ENCODE measurements around the gene CNBP. TPM values are rescaled to one million over a fixed set of nuclear protein-coding genes. Genes with fewer than 3 reads are reported as not detected.

The CNBP gene
- total and polyA plus RNA-seq, 10 of the 15 experiments (the other 5 are each of a cell fraction or from before 2014, with no cell fraction given), result 300 to 719 (median 439) TPM

GRCh38 chr3:129211772-129212171 lies 28.1 kb upstream of the CNBP start:
- CTCF ChIA-PET, result no interaction called here

More at GRCh38 chr3:129211772-129212171, 28.1 kb upstream of the CNBP start:
- in situ Hi-C loops (cut with MboI) (no loop called here), intact Hi-C loops (cut with micrococcal nuclease; ENCODE audit: unreplicated experiment) (no loop called here)
- POLR2A ChIA-PET, result no interaction called here
- no peak overlapping the region for H3K4me3 ChIP-seq
- RAD21 ChIA-PET (ENCODE audit: unreplicated experiment), result no interaction called here
- no peaks in the 10 kb centered on the region for H4K20me1 ChIP-seq (ENCODE audit: control insufficient read depth, insufficient read depth)
- no peak overlapping the region for H3K4me2 ChIP-seq (ENCODE audit: control insufficient read depth, insufficient read depth)
- no peak overlapping the region for H2AFZ ChIP-seq (ENCODE audit: control insufficient read depth, low read depth, low read length)
- H3K27me3 ChIP-seq (replicated peaks in 1 of 2; ENCODE audit: control insufficient read depth in 2 of 2, insufficient read depth in 2 of 2, low read length in 1 of 2), result no peaks in the 10 kb centered on the region
- FAIRE-seq, result no peak
- BruUV-seq (replicated peaks), result no TSS peak
- SMC1A ChIA-PET (ENCODE audit: uncharacterized antibody, unreplicated experiment), result no interaction called here
- H3K36me3 ChIP-seq (ENCODE audit: control insufficient read depth in 2 of 2, insufficient read depth in 2 of 2, low read length in 1 of 2), result no peaks in the 10 kb centered on the region
- H3K9me3 ChIP-seq (replicated peaks; ENCODE audit: control insufficient read depth, insufficient read depth, low read length), result no peaks in the 10 kb centered on the region
- H3K4me1 ChIP-seq (ENCODE audit: control insufficient read depth, insufficient read depth, low read length), result no peaks in the 10 kb centered on the region
- H3K79me2 ChIP-seq (ENCODE audit: control insufficient read depth, insufficient read depth, low read length), result no peaks in the 10 kb centered on the region
- H3K27ac ChIP-seq (ENCODE audit: control insufficient read depth, insufficient read depth), result no peak overlapping the region
- H3K9ac ChIP-seq (ENCODE audit: control insufficient read depth, insufficient read depth, low read length), result no peak overlapping the region
- TF ChIP-seq ZNF207 (IDR thresholded peaks at IDR 0.05; ENCODE audit: borderline replicate concordance) (no peak), NRF1 (conservative IDR thresholded peaks at IDR 0.05; ENCODE audit: low read depth, low read length) (no peak), SP1 (IDR thresholded peaks at IDR 0.05; ENCODE audit: low read depth, low read length) (no peak), ZBED1 (IDR thresholded peaks at IDR 0.05; ENCODE audit: borderline replicate concordance) (no peak), KDM1A (IDR thresholded peaks at IDR 0.05; ENCODE audit: borderline replicate concordance) (no peak), IKZF2 (IDR thresholded peaks at IDR 0.05) (no peak), RCOR1 (conservative IDR thresholded peaks at IDR 0.05; ENCODE audit: low read depth, low read length) (no peak), TCF12 (IDR thresholded peaks at IDR 0.05; ENCODE audit: low read depth, low read length) (no peak), MTA2 (IDR thresholded peaks at IDR 0.05; ENCODE audit: low read depth) (no peak), CBFB (IDR thresholded peaks at IDR 0.05; ENCODE audit: low read depth) (no peak), SIN3A (IDR thresholded peaks at IDR 0.05; ENCODE audit: low read depth, low read length) (no peak), ASH2L (IDR thresholded peaks at IDR 0.05; ENCODE audit: borderline replicate concordance, low read depth) (no peak), STAT1 (conservative IDR thresholded peaks at IDR 0.05) (no peak), GATAD2B (conservative IDR thresholded peaks at IDR 0.05; ENCODE audit: low read depth) (no peak), TBL1XR1 (IDR thresholded peaks at IDR 0.05; ENCODE audit: low read depth, low read length) (no peak), ZNF24 (IDR thresholded peaks at IDR 0.05) (no peak)
- TF ChIP-seq, protein P1, sequence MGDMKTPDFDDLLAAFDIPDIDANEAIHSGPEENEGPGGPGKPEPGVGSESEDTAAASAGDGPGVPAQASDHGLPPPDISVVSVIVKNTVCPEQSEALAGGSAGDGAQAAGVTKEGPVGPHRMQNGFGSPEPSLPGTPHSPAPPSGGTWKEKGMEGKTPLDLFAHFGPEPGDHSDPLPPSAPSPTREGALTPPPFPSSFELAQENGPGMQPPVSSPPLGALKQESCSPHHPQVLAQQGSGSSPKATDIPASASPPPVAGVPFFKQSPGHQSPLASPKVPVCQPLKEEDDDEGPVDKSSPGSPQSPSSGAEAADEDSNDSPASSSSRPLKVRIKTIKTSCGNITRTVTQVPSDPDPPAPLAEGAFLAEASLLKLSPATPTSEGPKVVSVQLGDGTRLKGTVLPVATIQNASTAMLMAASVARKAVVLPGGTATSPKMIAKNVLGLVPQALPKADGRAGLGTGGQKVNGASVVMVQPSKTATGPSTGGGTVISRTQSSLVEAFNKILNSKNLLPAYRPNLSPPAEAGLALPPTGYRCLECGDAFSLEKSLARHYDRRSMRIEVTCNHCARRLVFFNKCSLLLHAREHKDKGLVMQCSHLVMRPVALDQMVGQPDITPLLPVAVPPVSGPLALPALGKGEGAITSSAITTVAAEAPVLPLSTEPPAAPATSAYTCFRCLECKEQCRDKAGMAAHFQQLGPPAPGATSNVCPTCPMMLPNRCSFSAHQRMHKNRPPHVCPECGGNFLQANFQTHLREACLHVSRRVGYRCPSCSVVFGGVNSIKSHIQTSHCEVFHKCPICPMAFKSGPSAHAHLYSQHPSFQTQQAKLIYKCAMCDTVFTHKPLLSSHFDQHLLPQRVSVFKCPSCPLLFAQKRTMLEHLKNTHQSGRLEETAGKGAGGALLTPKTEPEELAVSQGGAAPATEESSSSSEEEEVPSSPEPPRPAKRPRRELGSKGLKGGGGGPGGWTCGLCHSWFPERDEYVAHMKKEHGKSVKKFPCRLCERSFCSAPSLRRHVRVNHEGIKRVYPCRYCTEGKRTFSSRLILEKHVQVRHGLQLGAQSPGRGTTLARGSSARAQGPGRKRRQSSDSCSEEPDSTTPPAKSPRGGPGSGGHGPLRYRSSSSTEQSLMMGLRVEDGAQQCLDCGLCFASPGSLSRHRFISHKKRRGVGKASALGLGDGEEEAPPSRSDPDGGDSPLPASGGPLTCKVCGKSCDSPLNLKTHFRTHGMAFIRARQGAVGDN (IDR thresholded peaks at IDR 0.05), result no peak
- no peak; the same call in 2 of the 3 replicates for ATAC-seq
- WGBS (ENCODE audit: insufficient coverage, insufficient replicate concordance, low lambda C conversion rate, missing lambda C conversion rate), result 62% methylated on average over 6 of the region's 6 CpGs
- DNase-seq (ENCODE audit: low read depth, low spot score), result no peak

All from GM12878 (cell line).